Endothelial cell (in vitro differentiated cells): ENCODE measurements around the gene TRPV5. TPM values are rescaled to one million over a fixed set of nuclear protein-coding genes. Genes with fewer than 3 reads are reported as not detected.

Experiments
- DNase-seq: peaks from one replicate; pipeline ENCODE4 v3.0.0; 2021; ENCODE audit warnings: low spot score
- H3K27ac Mint-ChIP-seq: one replicate; pipeline ENCODE4 v1.8.0; 2021; ENCODE audit warnings: mixed read lengths, inconsistent platforms; ENCODE audit not compliant: unreplicated experiment
- H3K27me3 Mint-ChIP-seq: one replicate; pipeline ENCODE4 v1.8.0; 2021; ENCODE audit warnings: mild to moderate bottlenecking, moderate library complexity, mixed read lengths, inconsistent platforms; ENCODE audit not compliant: unreplicated experiment
- H3K36me3 Mint-ChIP-seq: one replicate; pipeline ENCODE4 v1.8.0; 2021; ENCODE audit warnings: mild to moderate bottlenecking, low read depth, mixed read lengths, inconsistent platforms; ENCODE audit not compliant: unreplicated experiment
- H3K4me1 Mint-ChIP-seq: one replicate; pipeline ENCODE4 v1.8.0; 2021; ENCODE audit warnings: mild to moderate bottlenecking, mixed read lengths, inconsistent platforms; ENCODE audit not compliant: unreplicated experiment
- H3K4me3 Mint-ChIP-seq: one replicate; pipeline ENCODE4 v1.8.0; 2021; ENCODE audit warnings: mild to moderate bottlenecking, mixed read lengths, inconsistent platforms; ENCODE audit not compliant: unreplicated experiment
- H3K9me3 Mint-ChIP-seq: one replicate; pipeline ENCODE4 v1.8.0; 2021; ENCODE audit warnings: mixed read lengths, inconsistent platforms; ENCODE audit not compliant: unreplicated experiment
- total RNA-seq: library from RNA; stranded (reverse); fragmentation: NEBNext Ultra II Directional; extraction: Animal tissue kit (Norgen Biotek cat#: 25700); gene quantifications from one replicate; pipeline ENCODE4 v1.2.1, GENCODE V29; 2021; ENCODE audit not compliant: unreplicated experiment
- TF ChIP-seq, protein P1 (sequence below): fragments of 200-600 bp; sonication (generic); IDR thresholded peaks from one replicate; pipeline ENCODE4 v1.5.0; 2021; ENCODE audit warnings: antibody characterized with exemption; ENCODE audit not compliant: unreplicated experiment

The TRPV5 gene
- total RNA-seq, 1 donor from 2014 or later, result not detected

DNA sequence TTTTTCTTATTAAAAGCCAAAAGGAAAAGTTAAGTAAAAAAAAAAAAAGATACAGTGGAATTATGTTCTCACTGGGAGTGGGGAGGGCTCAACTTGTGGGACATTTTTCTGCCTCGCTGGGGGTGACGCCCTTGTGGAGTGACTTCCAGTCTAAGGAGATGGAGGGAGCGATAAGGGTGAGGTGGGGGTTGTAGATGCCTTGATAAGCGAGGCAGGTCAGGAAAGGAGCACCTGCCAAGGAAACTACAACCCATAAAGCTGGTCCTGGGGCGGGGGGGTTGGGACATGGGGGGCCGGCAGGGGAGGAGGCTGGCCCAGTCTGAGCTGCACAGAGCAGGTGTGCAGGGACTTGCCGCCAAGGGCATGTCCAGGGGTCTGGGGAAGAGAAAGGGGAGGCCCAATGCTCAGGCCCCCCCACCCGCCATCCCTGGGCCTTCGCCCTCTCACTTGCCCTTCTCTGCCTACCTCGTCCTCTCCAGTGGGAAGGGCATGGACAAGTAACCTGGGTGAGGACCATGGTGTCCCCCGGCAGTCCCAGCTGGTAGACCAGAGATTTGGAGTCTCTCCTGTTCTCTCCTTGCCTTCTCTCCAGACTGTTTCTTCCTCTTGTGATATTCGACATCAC, 2.5 kb upstream of the TRPV5 start:
- TF ChIP-seq, protein P1, sequence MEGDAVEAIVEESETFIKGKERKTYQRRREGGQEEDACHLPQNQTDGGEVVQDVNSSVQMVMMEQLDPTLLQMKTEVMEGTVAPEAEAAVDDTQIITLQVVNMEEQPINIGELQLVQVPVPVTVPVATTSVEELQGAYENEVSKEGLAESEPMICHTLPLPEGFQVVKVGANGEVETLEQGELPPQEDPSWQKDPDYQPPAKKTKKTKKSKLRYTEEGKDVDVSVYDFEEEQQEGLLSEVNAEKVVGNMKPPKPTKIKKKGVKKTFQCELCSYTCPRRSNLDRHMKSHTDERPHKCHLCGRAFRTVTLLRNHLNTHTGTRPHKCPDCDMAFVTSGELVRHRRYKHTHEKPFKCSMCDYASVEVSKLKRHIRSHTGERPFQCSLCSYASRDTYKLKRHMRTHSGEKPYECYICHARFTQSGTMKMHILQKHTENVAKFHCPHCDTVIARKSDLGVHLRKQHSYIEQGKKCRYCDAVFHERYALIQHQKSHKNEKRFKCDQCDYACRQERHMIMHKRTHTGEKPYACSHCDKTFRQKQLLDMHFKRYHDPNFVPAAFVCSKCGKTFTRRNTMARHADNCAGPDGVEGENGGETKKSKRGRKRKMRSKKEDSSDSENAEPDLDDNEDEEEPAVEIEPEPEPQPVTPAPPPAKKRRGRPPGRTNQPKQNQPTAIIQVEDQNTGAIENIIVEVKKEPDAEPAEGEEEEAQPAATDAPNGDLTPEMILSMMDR, result no peak
- Mint-ChIP-seq H3K27ac (no peak overlapping the region), H3K36me3 (peaks cover 7% of the 10 kb centered on the region), H3K9me3 (no peaks in the 10 kb centered on the region), H3K4me3 (no peak overlapping the region), H3K4me1 (peaks cover 20% of the 10 kb centered on the region), H3K27me3 (peaks cover 8% of the 10 kb centered on the region)
- DNase-seq, result no peak

DNA sequence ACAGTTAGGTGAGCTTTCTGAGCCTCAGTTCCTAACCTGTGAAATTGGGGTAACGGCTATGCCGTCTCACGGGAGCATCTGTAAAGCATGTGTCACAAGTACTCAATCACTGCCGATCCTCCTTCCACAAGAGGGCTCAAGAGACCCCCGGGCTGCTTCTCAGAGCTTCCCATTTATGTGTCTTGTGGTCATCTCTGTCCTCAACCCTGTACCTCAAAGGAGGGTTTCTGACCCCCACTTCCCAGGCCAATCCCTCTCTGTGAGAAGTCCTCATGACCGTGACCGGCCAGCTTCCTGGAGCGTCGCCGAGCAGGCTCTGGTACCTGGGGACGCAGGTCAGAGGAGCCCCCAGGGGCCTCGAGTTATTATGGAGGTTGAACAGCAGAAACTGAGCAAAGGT, 510 bp upstream of the TRPV5 start:
- Mint-ChIP-seq H3K9me3 (no peaks in the 10 kb centered on the region), H3K27ac (no peak overlapping the region), H3K4me1 (peaks cover 5% of the 10 kb centered on the region), H3K36me3 (peaks cover 3% of the 10 kb centered on the region), H3K4me3 (no peak overlapping the region), H3K27me3 (peaks cover 12% of the 10 kb centered on the region)
- DNase-seq, result no peak
- TF ChIP-seq, protein P1, result no peak

DNA sequence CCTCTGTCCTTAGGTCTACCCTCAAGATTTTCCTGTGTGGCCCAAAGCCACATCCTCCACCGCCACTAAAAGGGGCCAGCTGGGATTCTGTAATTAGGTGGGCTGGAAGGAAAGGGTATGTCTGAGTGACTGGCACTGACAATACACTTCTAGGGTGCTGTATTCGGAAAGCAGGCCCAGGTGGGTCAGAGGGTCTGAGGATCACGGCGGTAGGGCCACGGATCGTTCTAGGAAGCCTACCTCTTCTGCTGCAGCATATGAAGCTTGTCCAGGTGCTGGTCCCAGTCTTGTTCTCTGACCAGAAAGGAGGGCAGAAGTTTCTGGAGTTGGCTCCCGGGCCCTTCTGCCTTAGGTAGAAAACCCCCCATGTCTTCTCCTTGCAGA, 462 bp downstream of the TRPV5 start:
- no peaks in the 10 kb centered on the region for H3K36me3 Mint-ChIP-seq
- no peak for DNase-seq
- peaks cover 5% of the 10 kb centered on the region for H3K4me1 Mint-ChIP-seq
- H3K9me3 Mint-ChIP-seq, result no peaks in the 10 kb centered on the region
- H3K27ac Mint-ChIP-seq, result no peak overlapping the region
- no peak overlapping the region for H3K4me3 Mint-ChIP-seq
- H3K27me3 Mint-ChIP-seq, result peaks cover 9% of the 10 kb centered on the region
- TF ChIP-seq, protein P1, result no peak

DNA sequence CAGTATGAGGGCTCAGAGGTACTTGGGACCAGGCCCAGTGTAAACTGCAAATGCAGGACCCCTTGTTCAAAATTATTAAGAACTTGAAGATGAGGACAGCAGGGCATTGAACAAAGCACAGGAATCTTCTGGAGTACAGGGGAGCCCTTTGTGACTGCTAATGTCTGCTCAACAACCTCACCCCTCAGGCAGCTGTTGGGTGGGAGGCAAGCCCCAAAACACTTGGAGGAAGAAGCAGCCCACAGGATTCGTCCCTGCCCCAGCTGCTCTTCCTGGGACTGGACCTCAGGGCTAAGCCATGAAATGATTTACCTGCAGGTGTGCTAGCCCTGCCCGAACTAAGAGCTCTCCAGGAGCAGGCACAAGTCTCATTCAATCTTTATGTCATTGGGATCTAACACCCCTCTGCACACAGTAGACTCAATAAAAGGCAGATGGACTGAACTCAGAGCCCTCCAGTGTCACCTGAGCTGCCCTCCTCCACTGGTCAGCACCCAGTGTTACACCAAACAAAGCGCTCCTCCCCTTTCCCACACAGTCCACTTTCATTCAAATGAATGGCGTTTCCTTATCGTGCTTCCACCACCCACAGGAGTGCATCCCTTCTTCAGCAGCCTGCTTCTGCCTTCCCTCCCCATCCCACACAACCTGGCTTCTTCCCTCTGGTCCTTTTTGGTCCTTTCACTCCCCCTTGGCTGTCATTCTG, 1.0 kb downstream of the TRPV5 start:
- H3K36me3 Mint-ChIP-seq, result no peaks in the 10 kb centered on the region
- peaks cover 9% of the 10 kb centered on the region for H3K27me3 Mint-ChIP-seq
- H3K9me3 Mint-ChIP-seq, result peaks cover 2% of the 10 kb centered on the region
- peaks cover 7% of the 10 kb centered on the region for H3K4me1 Mint-ChIP-seq
- H3K4me3 Mint-ChIP-seq, result no peak overlapping the region
- TF ChIP-seq, protein P1, result no peak
- no peak overlapping the region for H3K27ac Mint-ChIP-seq
- no peak for DNase-seq

DNA sequence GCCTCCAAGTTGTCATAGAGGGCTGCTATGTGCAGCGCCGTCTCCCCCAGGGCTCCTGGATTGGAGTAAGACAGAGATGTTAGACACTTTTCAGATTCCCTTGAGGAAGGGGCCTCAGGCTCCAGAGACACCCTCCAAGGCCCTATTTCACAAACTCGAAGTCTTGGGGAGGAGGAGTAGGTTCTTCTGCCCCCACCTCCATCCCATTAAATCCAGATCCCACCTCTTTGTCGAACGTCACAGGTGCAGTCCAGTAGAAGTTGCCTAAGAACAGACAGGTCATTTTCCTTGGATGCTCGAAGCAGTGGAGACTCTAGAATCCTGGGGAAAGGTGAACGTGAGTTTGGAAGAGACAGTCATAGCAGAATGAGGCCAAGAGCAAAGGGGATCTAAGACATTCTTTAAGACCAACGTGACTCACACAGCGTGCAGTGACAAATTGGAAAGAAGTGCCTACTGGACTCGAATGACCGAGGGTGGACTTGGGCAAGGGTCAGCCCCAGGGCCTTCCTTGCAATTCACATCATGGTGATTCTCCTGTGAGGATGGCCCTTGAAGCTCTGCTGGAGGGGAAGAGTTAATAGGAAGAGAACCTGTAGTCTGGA, 3.3 kb downstream of the TRPV5 start:
- Mint-ChIP-seq H3K27me3 (peaks cover 14% of the 10 kb centered on the region), H3K36me3 (no peaks in the 10 kb centered on the region), H3K9me3 (peaks cover 4% of the 10 kb centered on the region), H3K4me3 (no peak overlapping the region), H3K27ac (no peak overlapping the region), H3K4me1 (peaks cover 8% of the 10 kb centered on the region)
- TF ChIP-seq, protein P1, result no peak
- no peak for DNase-seq
